GM12872 (cell line): ENCODE results near the gene TAS2R60.

Source experiments
- CTCF ChIP-seq: IDR thresholded peaks from 3 replicates; pipeline ENCODE4 v1.5.1; 2011; ENCODE audit warnings: low read depth, mild to moderate bottlenecking, low read length, moderate library complexity; ENCODE audit not compliant: insufficient read depth

The TAS2R60 gene

GRCh38 chr7:143467724-143468123, 24.5 kb downstream of the TAS2R60 start:
- TF ChIP-seq CTCF, result no peak

GRCh38 chr7:143477501-143478150, 34.4 kb downstream of the TAS2R60 start, which contains the start of gene TAS2R41:
TSS of gene TAS2R41 (plus strand) at chr7:143477873. CDS start at chr7:143477873, 0 bp downstream.
- TF ChIP-seq CTCF, result no peak

- no peak for TF ChIP-seq CTCF
Measured at GRCh38 chr7:143479055-143479766, 36.0 kb downstream of the TAS2R60 start.

GRCh38 chr7:143480501-143480900, 37.2 kb downstream of the TAS2R60 start:
- TF ChIP-seq CTCF, result no peak

- no peak for TF ChIP-seq CTCF
Measured at GRCh38 chr7:143484119-143484518, 40.9 kb downstream of the TAS2R60 start.

GRCh38 chr7:143485094-143485493, 41.8 kb downstream of the TAS2R60 start:
- no peak for TF ChIP-seq CTCF

GRCh38 chr7:143485500-143485899, 42.2 kb downstream of the TAS2R60 start:
- TF ChIP-seq CTCF, result no peak
